Activated CD4-positive, alpha-beta T cell treated with anti-CD3 and anti-CD28 coated beads, Interleukin-2, amount 50 U/mL, for 4 hours (primary cell): ENCODE data around the gene CKS1B.

Experiments
- DNase-seq, 2 experiments: peaks; one replicate each; pipeline ENCODE4 v3.0.0-alpha.2; 2020

Gene CKS1B

DNA sequence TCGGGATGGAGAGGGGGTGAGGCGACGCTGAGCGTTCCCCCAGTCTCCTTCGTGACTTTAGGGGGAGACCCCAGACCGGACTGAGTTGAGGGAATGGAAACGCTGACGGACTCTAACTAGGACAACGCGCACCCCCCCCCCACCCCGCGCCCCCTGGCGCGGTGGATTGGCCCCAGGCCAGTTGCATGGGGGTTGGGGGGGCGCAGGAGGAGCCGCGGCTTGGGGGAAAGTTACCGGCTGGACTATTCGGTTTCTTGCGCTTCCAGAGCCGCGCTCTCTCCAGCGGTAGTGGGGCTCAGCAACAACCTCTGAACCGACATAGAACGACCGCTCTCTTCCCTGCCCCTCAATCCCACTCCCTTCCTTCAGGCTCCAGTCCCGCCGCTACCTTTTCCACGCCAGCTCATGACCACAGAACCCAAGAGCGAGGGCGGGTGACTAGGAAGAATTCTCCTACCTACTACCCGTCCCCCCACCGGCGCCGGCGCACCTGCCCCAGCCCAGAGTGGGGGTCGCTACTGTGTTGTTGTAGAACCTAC is 28.8 kb downstream of the CKS1B start:
- no peak for DNase-seq

GRCh38 chr1:155003766-155004351 is 29.4 kb downstream of the CKS1B start:
- no peak for DNase-seq

GRCh38 chr1:155004352-155005075 is 30.0 kb downstream of the CKS1B start:
- DNase-seq, result no peak

DNA sequence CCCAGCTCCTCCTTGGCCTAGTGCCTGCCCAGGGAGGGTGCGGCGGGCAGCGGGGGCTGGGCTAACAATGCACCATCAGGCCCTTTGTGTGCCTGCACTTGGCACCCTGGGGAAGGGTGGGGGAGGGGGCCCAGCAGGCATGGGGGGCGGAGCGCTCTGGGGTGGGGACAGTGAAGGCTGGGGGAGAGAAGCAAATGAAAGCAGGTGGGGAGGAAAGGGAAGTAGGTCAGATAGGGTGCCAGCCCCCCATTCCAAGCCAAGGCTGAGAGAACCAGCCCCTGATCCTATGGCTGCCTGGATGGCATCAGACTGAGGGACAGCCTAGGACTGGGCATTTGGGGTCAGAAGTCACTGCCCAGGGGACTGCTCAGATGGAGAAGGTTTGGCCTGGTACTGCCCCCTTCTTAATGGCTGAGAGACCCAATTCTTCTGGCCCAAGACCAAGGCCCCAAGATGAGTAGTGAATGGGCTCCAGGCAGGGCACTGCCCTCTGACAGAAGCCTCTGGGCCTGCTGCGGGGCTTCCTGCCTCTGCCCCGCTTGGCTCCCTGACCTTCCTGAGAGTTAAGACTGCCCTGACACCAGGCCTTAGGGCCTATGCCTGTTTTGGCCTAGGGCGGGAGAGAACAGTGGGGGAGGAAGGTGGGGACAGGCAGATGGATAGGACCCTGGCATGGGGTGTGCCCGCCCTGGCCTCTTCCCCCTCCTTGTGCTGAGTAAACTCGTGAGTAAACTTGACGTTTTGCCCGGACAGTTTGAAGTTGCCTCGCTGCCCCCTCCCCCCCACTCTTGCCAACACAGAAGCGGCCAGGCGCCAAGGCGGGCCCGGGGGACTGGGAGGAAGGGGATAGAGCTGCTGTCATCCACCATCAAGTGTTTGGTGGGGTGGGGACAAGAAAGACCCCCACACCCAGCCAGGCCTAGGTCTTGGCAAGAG is 30.9 kb downstream of the CKS1B start:
- DNase-seq, result no peak

GRCh38 chr1:155006601-155007101 is 32.2 kb downstream of the CKS1B start:
- DNase-seq, result peak in 1 of 2 experiments; percentile 34

DNA sequence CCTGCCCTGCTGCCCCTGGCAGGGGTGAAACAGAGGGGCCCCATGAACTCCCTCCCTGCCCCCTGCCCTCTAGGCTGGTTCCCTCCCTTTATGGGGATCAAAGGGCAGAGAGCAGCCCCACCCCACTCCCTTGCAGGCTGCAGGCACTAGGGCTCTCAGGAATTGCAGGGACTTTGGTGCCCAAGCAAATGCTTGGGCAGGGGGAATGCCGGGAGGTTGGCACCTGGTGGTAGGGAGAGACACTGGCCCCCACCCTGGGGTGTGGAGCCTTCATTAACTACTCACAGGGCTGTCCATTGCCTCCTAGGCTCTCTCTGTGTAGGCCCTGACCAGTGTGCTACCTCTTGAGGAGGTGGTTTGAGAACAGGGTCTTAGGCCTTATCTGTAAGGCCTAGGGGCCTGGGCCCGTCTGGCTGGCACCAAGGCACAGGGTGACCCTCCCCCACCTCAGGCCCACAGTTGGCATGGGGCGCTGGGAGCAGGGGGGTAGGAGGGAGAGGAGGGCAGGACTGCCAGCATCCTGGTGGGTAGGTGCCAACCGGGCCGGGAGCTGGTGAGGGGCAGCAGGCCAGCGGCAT is 32.9 kb downstream of the CKS1B start:
- DNase-seq, result no peak

DNA sequence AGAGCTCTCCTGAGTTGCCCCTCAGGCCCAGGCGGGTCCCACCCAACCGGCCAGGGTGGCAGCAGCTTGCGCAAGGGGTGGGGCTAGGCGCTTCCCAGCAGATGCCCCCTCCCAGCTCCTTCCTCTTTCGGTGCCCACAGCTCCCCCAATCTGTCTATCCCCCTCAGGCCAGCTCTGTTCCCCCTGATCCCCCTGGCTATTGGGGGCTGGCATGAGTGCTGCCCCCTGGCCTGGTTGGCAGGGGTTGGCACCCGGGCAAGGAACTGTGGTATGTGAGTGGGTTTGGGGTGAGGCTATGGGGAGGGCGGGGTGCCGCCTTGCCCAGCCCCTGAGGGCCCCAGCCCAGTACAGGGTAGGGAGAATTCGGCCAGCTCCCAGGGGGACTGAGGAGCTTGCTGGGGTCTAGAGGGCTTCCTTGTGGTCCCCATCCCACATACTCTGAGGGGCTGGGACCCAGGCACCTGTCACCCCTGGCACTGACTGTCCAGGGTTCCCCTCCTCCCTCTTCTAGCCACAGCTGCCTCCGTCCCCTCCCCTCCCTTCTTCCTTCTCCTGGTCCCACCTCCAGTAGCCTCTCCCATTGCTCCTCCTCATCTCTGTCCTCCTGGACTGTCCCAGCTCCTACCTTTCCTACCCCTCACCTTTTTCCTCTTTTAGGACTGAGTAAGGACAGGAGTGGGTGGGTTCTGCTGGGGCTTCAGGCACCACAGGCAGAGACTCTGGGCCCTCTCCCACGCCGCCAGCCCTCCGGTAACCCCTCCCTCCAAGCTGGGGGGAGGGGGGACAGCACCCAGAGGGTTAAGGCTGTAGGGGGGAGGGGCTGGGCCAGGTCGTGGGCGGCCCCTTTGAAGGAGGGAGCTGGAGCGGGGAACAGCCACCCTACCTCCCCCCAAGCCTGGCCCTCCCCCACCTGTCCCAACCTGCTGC is 33.8 kb downstream of the CKS1B start:
- peak; percentile 49 to 57 for DNase-seq

- no peak for DNase-seq
Observed at GRCh38 chr1:155009221-155009711, 34.8 kb downstream of the CKS1B start.

GRCh38 chr1:155009742-155010141 is 35.3 kb downstream of the CKS1B start:
- no peak for DNase-seq

GRCh38 chr1:155010211-155010918 is 35.9 kb downstream of the CKS1B start:
- no peak for DNase-seq

GRCh38 chr1:155011004-155011416 is 36.5 kb downstream of the CKS1B start:
- DNase-seq, result no peak

GRCh38 chr1:155011437-155012025 is 37.0 kb downstream of the CKS1B start:
- DNase-seq, result no peak

DNA sequence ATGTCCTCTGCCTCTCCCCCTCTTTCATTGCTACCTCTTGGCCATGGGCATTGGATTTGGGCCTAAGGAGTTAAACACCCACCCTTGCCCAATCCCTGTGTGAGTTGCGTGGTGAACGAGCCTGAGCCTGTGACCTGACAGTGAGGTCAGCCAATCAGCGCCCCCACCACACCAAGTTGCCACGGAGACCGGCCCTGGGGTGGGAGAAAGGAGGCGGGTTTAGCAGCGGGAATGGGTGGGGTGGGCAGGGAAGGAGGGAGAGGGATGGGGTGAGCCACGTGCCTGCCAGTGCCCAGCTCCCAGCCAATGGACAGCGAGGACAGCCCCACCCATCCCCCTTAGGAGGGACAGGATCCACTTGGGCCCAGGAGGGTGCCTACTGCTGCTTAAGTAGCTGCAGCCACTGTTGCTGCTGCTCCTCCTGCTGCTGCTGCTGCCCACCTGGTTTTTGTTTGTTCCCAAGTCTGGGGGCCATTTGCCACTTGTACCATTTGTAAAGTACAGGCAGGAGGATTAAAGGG is 37.6 kb downstream of the CKS1B start:
- DNase-seq, result no peak

GRCh38 chr1:155012776-155013602 is 38.5 kb downstream of the CKS1B start:
- no peak for DNase-seq

DNA sequence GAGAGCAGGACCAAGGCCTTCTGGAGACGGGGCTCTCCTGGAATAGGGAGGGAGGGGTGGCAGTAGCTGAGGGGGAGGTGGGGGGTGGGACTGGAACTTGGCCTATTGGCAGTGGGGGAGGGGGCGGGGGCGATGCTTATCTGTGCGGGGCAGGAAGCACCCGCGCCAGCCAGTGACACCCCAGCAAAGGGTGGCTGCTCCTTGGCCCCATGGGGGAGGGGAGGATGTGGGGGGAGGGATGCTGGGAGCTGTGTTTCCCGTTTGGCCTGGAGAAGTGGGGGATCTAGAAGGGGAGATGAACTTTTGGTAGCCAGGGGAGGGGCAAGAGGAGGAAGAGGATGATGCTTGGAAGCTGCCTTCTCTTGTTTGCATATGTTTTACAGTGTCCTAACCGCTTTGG is 39.2 kb downstream of the CKS1B start:
- no peak for DNase-seq

DNA sequence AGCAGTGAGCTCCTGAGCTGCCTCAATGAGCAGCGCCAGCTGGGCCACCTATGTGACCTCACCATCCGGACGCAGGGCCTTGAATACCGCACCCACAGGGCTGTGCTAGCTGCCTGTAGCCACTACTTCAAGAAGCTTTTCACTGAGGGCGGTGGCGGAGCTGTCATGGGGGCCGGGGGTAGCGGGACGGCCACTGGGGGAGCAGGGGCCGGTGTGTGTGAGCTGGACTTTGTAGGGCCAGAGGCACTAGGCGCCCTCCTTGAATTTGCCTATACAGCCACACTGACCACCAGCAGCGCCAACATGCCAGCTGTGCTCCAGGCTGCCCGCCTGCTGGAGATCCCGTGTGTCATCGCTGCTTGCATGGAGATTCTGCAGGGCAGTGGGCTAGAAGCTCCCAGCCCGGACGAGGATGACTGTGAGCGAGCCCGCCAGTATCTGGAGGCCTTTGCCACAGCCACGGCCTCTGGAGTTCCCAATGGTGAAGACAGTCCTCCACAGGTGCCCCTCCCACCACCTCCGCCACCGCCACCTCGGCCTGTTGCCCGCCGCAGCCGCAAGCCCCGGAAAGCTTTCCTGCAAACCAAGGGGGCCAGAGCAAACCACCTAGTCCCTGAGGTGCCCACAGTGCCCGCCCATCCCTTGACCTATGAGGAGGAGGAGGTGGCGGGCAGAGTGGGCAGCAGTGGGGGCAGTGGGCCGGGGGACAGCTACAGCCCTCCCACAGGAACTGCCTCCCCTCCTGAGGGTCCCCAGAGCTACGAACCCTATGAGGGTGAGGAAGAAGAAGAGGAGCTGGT is 40.4 kb downstream of the CKS1B start:
- DNase-seq, result no peak

- DNase-seq, result no peak
Observed at GRCh38 chr1:155015527-155016230, 41.2 kb downstream of the CKS1B start.
